ENCODE measurements around the gene IFITM2.

- no peak for TF ChIP-seq REST (IDR thresholded peaks at IDR 0.05; ENCODE audit: low read depth, low read length)
- TF ChIP-seq CTCF (IDR thresholded peaks at IDR 0.05) = peak; percentile 68
- no peak for TF ChIP-seq NFIC (IDR thresholded peaks at IDR 0.05; ENCODE audit: borderline replicate concordance)
- TF ChIP-seq USF1 (IDR thresholded peaks at IDR 0.05; ENCODE audit: borderline replicate concordance, low read depth) = no peak
- peak; percentile 69 for TF ChIP-seq RAD21 (IDR thresholded peaks at IDR 0.05; ENCODE audit: low read length)
- no peak for TF ChIP-seq USF2 (IDR thresholded peaks at IDR 0.05; ENCODE audit: borderline replicate concordance, low read depth, low read length)
- no peak for TF ChIP-seq YY1 (IDR thresholded peaks at IDR 0.05; ENCODE audit: low read depth)
- TF ChIP-seq TEAD4 (IDR thresholded peaks at IDR 0.05; ENCODE audit: borderline replicate concordance, insufficient read depth) = no peak
- no peak for TF ChIP-seq RXRA (IDR thresholded peaks at IDR 0.05; ENCODE audit: borderline replicate concordance, low read depth)
Observed at GRCh38 chr11:304915-305843, 2.4 kb upstream of the IFITM2 start.
